ENCODE results near the gene PPP1R1B.

Gene PPP1R1B

GRCh38 chr17:39653662-39654331 is 27.0 kb downstream of the PPP1R1B start:
- peak; percentile 54 for DNase-seq (ENCODE audit: low read depth)

- no peak for DNase-seq (ENCODE audit: low read depth)
These were observed 28.4 kb downstream of the PPP1R1B start for GRCh38 chr17:39655105-39655504.

DNA sequence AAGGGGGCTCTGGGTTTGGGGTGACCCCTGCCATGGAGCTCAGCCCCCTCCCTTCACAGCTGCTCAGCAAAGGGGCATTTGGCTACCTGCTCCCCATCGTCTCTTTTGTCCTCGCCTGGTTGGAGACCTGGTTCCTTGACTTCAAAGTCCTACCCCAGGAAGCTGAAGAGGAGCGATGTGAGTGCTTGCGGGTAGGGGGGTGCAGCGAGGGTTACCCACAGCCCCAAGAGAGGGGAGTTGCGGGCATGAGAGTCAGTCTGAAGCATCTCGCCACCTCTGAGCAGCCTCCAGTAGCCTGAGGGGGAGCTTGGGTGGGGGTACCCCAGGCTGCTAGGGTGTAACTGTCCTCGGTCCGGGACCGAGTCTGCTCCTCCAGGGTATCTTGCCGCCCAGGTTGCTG is 31.6 kb downstream of the PPP1R1B start:
- no peak for DNase-seq (ENCODE audit: low read depth)

DNA sequence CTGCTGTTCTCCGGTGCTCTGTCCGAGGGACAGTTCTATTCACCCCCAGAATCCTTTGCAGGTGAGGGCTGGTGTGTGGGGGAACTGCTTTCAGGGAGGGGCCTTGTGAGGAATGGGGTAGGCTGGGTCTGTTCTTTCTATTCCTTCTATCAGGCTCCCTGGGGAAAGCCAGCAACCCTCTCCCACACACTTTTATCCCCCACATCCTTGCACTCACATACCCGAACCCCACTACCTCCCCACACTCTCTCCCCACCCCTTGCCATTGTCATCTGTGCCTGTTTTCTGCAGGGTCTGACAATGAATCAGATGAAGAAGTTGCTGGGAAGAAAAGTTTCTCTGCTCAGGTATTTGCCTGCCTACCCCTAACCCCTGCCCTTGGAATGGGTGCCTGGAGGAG is 32.0 kb downstream of the PPP1R1B start:
- DNase-seq (ENCODE audit: low read depth), result no peak

DNA sequence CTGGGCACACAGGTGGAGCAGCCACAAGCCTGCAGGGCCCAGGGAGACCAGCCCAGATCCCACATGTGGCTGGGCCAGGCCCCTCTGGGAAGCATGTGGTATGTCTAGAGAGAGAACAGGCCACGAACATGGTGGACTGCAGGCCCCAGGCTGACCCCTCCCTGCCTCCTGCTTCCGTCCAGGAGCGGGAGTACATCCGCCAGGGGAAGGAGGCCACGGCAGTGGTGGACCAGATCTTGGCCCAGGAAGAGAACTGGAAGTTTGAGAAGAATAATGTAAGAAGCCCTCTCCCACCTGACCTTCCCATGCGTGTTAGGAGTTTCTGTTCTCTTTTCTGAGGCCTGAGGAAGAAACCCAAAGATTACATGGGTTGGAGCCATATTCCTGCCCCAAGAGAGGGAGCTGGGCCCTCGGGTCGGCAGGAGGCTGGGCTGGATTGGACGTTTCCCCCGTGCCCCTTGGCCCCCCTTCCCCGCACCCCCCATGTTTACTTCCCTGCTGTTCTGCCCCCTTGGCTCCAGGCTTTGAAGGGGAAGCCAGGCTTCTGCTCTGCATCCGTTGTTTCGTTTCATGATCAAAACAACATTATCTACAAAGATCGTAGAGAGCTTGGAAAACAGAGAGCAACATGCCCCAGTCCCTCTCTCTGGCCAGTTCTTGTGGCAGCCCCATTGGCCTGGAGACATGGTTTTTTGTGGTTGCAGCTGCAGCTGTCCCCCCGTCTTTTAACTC is 32.7 kb downstream of the PPP1R1B start:
- no peak for DNase-seq (ENCODE audit: low read depth)

- no peak for DNase-seq (ENCODE audit: low read depth)
These were observed 33.2 kb downstream of the PPP1R1B start for GRCh38 chr17:39660011-39660360.

- DNase-seq (ENCODE audit: low read depth), result no peak
These were observed 33.9 kb downstream of the PPP1R1B start for GRCh38 chr17:39660397-39661385.

DNA sequence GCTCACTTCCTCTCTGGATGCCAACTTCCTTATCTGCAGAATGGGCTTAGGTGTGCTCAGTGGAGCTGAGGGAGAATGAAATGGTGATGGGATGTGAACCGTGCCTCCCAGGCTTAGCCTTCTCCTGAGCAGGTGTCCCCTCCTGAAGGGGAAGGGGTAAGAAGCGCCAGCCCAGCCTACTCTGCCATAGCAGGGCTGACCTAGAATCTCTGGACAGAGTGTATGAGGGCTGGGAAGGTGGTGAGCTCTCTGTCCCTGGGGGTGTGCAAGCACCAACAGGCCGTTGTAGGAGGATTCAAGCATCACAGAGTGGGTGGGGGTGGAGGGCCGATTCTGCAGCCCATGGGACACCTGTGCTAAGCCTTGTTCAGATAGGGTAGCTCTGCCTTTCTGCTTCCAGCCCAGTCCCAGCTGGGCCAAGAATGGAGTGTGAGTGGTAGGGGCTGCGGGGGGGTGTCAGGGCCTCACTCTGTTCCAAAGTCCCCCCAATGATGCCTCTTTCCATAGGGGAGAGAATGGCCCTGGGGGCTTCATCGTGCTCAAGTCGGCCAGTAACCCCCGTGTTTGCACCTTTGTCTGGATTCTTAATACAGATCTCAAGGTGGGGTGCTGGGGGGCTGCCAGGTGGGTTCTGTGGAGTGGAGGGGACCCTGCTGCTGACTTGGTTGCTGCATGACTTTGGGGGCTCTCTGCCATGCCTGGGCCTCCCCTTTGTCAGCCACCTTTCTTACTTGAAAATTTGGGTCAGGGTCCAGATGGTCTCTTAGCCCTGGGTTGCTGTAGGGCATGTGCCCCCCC is 35.2 kb downstream of the PPP1R1B start:
- DNase-seq (ENCODE audit: low read depth), result no peak

- DNase-seq (ENCODE audit: low read depth), result no peak
These were observed 36.0 kb downstream of the PPP1R1B start for GRCh38 chr17:39662551-39663339.

GRCh38 chr17:39663340-39663687 is 36.6 kb downstream of the PPP1R1B start:
- no peak for DNase-seq (ENCODE audit: low read depth)

- DNase-seq (ENCODE audit: low read depth), result peak; percentile 49
These were observed 37.2 kb downstream of the PPP1R1B start for GRCh38 chr17:39663688-39664580.

GRCh38 chr17:39664581-39665561 is 38.1 kb downstream of the PPP1R1B start, which contains the start of gene TCAP:
TSS of gene TCAP (plus strand) at chr17:39665349. CDS start at chr17:39665360, 11 bp downstream.
- no peak for DNase-seq (ENCODE audit: low read depth)

GRCh38 chr17:39665642-39666224 is 39.0 kb downstream of the PPP1R1B start:
- no peak for DNase-seq (ENCODE audit: low read depth)

DNA sequence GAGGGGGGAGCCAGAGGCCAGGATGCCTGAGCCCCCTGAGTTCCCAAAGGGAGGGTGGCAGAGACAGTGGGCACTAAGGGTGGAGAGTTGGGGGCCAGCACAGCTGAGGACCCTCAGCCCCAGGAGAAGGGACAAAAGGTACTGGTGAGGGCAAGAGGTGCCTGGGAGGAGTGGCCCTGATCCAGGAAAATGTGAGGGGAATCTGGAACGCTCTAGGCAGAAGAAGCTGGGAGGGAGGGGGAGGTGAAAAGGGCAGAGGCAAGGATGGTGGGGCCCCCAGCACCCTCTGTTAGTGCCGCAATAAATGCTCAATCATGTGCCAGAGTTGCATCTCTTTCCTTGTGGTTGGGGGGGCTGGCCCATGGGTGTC is 39.5 kb downstream of the PPP1R1B start:
- DNase-seq (ENCODE audit: low read depth), result no peak

DNA sequence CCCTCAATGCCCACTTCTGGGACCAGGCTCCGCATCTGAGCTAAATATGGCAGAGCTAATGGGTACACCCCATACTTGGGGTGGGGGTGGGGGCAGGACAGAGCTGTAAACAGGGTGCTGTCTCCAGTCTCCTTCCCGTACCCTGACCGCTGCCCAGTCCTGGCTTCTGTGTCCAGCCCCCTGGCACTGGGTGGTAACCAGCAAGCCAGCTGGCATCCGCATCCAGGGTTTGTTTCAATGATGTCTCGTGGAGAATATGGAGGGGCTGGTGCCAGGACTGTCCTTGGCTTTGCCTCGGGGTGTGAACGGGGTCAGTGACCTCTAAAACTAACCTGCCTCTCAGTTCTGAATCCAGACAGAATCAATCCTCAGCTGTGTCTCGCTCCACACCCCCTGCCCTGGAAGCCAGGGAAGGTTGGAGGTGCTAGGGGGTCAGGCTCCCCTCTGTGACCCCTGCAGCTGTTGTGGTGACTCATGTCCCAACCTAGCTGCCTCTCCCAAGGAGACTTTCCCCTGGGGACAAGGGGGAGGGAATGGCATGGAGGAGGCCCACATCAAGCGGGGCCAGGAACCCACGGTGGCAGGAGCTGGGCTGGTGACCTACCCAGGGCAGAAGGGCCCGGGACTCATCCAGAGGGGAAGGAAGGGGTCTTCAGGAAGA is 40.0 kb downstream of the PPP1R1B start:
- no peak for DNase-seq (ENCODE audit: low read depth)

DNA sequence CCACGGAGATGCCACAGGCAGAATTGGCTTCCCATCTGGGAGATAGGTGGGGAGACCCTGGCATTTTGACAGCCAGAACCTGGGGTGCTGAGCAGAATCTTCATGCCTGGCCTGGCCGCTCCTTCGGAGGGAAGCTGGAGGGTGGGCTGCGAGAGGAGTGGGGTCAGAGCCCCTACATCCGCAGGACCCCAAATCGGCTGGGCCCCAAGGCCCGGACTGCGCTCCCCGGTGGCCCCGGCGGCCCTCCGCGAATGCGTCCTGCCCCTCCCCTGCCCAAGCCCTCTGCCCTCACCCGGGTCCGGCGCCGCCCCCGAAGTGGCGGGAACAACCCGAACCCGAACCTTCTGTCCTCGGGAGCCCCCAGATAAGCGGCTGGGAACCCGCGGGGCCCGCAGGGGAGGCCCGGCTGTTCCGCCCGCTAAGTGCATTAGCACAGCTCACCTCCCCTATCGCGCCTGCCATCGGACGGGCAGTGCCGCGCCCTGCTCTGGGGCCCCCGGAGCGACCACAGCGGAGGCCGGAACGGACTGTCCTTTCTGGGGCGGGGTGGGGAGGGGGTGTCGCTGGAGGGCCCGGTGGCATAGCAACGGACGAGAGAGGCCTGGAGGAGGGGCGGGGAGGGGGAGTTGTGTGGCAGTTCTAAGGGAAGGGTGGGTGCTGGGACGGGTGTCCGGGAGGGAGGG is 40.7 kb downstream of the PPP1R1B start:
- DNase-seq (ENCODE audit: low read depth), result no peak
